ENCODE measurements around the gene SNRPA. TPM values are rescaled to one million over a fixed set of nuclear protein-coding genes. Genes with fewer than 3 reads are reported as not detected.
A peak's percentile ranks its signal among the peaks of the same experiment; 100 is the strongest.

The SNRPA gene
- total RNA-seq, 4 donors from 2014 or later = 24.3 to 35.2 (median 27.3) TPM

DNA sequence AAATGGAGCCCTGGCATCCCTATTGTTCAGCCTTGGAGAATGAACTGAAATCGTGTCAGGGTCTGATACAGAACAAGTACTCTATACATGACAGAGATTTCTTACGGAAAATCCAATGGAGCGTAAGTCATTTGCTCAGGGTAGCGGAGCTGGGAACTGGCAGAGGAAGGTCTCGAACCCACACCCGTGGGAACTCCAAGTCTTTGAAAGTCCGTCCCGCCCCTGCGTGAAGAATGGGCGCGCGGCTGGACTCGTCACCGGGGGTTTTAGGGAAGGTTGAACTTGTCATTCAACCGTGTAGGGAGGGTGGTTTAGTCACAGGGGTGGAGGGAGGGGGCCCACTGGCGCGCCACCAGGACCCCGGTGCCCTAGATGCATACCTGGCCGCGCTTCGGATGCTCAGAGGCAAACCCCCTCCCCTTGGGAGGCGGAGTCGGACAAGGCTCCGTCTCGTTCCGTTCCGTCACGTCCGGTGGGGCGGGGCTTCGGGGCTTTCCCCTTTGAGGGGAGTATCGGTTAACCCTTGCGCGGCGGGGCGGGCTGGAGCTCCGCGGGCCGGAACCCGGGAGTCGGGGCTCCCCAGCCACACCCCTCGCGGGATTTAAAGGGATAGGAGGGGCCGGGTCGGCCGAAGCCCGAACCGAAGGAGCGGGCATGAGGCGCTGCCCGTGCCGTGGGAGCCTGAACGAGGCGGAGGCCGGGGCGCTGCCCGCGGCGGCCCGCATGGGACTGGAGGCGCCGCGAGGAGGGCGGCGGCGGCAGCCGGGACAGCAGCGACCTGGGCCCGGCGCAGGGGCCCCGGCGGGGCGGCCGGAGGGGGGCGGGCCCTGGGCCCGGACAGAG is 34.3 kb upstream of the SNRPA start, which contains the start of the genes COQ8B and ITPKC:
Gene COQ8B, minus strand, starts transcription at position 405 of the 843 bp plus-strand sequence. CDS start 2,254 bp downstream, outside the sequence.
Gene ITPKC, plus strand, starts transcription at position 631 of the 843 bp plus-strand sequence. Its CDS starts 24 bp downstream, at position 655.
- H3K27me3 ChIP-seq = no peaks in the 10 kb centered on the region
- peaks cover 0 to 12% of the 10 kb centered on the region in 2 donors for H3K36me3 ChIP-seq
- peak within 1 kb of the TSS; percentile 89 to 98 (median 92) for H3K27ac ChIP-seq
- peak within 1 kb of the TSS; percentile 64 to 90 (median 85) for H3K4me3 ChIP-seq
- peaks cover 35 to 46% of the 10 kb centered on the region in 2 donors for H3K4me1 ChIP-seq
- peak; percentile 98 to 99 for DNase-seq
- intact Hi-C loops (cut with DNase I; ENCODE audit: low total_unique reads) = loop anchor here (1.0 to 10.0 kb wide), 3 partner anchors 83 to 294 kb away; partner anchors contain the start of genes EGLN2 and SERTAD3
- in situ Hi-C loops (cut with MboI; ENCODE audit: low sequenced_read_pairs in 4 of 4) = no loop called here
- TF ChIP-seq, protein P1, sequence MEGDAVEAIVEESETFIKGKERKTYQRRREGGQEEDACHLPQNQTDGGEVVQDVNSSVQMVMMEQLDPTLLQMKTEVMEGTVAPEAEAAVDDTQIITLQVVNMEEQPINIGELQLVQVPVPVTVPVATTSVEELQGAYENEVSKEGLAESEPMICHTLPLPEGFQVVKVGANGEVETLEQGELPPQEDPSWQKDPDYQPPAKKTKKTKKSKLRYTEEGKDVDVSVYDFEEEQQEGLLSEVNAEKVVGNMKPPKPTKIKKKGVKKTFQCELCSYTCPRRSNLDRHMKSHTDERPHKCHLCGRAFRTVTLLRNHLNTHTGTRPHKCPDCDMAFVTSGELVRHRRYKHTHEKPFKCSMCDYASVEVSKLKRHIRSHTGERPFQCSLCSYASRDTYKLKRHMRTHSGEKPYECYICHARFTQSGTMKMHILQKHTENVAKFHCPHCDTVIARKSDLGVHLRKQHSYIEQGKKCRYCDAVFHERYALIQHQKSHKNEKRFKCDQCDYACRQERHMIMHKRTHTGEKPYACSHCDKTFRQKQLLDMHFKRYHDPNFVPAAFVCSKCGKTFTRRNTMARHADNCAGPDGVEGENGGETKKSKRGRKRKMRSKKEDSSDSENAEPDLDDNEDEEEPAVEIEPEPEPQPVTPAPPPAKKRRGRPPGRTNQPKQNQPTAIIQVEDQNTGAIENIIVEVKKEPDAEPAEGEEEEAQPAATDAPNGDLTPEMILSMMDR (IDR thresholded peaks at IDR 0.05 in 4 of 5, conservative IDR thresholded peaks at IDR 0.05 in 1 of 5) = peak in 2 of 5 experiments; percentile 34 to 47
- peak; percentile 93 to 94 for TF ChIP-seq POLR2A (IDR thresholded peaks at IDR 0.05)
- ATAC-seq = peak; percentile 67 to 68
- H3K9me3 ChIP-seq = no peaks in the 10 kb centered on the region

DNA sequence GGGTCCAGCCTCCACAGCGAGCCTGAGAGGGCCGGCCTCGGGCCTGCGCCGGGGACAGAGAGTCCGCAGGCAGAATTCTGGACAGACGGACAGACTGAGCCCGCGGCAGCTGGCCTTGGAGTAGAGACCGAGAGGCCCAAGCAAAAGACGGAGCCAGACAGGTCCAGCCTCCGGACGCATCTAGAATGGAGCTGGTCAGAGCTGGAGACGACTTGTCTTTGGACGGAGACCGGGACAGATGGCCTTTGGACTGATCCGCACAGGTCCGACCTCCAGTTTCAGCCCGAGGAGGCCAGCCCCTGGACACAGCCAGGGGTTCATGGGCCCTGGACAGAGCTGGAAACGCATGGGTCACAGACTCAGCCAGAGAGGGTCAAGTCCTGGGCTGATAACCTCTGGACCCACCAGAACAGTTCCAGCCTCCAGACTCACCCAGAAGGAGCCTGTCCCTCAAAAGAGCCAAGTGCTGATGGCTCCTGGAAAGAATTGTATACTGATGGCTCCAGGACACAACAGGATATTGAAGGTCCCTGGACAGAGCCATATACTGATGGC is 33.6 kb upstream of the SNRPA start:
- Histone ChIP-seq H3K27me3 (no peaks in the 10 kb centered on the region), H3K4me1 (peaks cover 39 to 50% of the 10 kb centered on the region in 2 donors), H3K27ac (peak overlapping the region; percentile 89 to 98 (median 92)), H3K4me3 (peak overlapping the region; percentile 64 to 90 (median 85)), H3K36me3 (peaks cover 0 to 8% of the 10 kb centered on the region in 2 donors), H3K9me3 (no peaks in the 10 kb centered on the region)
- ATAC-seq = no peak
- TF ChIP-seq, protein P1 (IDR thresholded peaks at IDR 0.05 in 4 of 5, conservative IDR thresholded peaks at IDR 0.05 in 1 of 5) = no peak
- no peak for TF ChIP-seq POLR2A (IDR thresholded peaks at IDR 0.05)
- peak in 1 of 2 donors; percentile 46 for DNase-seq
- in situ Hi-C loops (cut with MboI; ENCODE audit: low sequenced_read_pairs in 4 of 4) = no loop called here
- intact Hi-C loops (cut with DNase I; ENCODE audit: low total_unique reads) = loop anchor here (5.0 to 10.0 kb wide), 2 partner anchors 273 to 295 kb away; partner anchors contain the start of gene SERTAD3

DNA sequence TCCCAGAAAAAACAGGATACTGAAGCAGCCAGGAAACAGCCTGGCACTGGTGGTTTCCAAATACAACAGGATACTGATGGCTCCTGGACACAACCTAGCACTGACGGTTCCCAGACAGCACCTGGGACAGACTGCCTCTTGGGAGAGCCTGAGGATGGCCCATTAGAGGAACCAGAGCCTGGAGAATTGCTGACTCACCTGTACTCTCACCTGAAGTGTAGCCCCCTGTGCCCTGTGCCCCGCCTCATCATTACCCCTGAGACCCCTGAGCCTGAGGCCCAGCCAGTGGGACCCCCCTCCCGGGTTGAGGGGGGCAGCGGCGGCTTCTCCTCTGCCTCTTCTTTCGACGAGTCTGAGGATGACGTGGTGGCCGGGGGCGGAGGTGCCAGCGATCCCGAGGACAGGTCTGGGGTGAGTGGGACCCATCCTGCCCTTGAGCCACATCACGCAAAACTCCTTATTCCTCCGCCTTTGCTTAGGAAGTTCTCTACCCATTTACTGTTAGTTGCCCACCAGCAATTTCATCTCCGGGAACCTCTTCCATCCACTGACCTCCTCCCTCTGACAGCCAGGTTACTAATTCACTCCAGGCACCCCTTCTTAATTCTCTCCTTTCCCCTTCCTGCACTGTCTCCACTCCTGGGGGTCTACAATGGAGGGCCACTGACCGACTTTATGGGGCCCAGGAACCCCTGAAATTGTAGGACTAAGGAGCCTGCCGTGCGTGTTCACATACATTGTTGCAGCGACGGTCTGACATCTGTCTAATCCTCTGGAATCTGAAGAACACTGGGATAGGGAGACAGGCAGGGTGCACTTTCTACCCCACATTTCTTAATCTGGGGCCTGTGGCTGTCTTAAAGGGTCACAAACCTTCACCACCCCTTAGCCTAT is 32.9 kb upstream of the SNRPA start:
- intact Hi-C loops (cut with DNase I; ENCODE audit: low total_unique reads) = loop anchor here (1.0 to 10.0 kb wide), 3 partner anchors 32 to 296 kb away; partner anchors contain the start of genes ACTMAP and SERTAD3
- Histone ChIP-seq H3K4me1 (peaks cover 39 to 50% of the 10 kb centered on the region in 2 donors), H3K9me3 (no peaks in the 10 kb centered on the region), H3K36me3 (peaks cover 0 to under 1% of the 10 kb centered on the region in 2 donors), H3K27ac (peak overlapping the region; percentile 89 to 98 (median 92)), H3K27me3 (no peaks in the 10 kb centered on the region), H3K4me3 (peak overlapping the region; percentile 64 to 90 (median 85))
- ATAC-seq (no peak), DNase-seq (peak in 1 of 2 donors; percentile 52)
- in situ Hi-C loops (cut with MboI; ENCODE audit: low sequenced_read_pairs in 4 of 4) = no loop called here
- TF ChIP-seq, protein P1 (IDR thresholded peaks at IDR 0.05 in 4 of 5, conservative IDR thresholded peaks at IDR 0.05 in 1 of 5) = no peak
- no peak for TF ChIP-seq POLR2A (IDR thresholded peaks at IDR 0.05)

Measured in gastrocnemius medialis (tissue), 4 donors.